ENCODE measurements around the gene PPEF1. TPM values are rescaled to one million over a fixed set of nuclear protein-coding genes. Genes with fewer than 3 reads are reported as not detected.
"Not testable (repeated sequence)": the region's sequence is repeated elsewhere in the genome, so short reads cannot be mapped to it uniquely, and the experiment has no call there.

Gene PPEF1
- total and polyA plus RNA-seq, 9 donors = 0.12 to 2.0 (median 0.58) TPM; not detected in 3

GRCh38 chrX:18825375-18825774 lies 117.9 kb downstream of the PPEF1 start:
- no peaks in the 10 kb centered on the region for H3K4me1 ChIP-seq (ENCODE audit: insufficient read depth)
- TF ChIP-seq CTCF (IDR thresholded peaks at IDR 0.05) = no peak
- TF ChIP-seq EP300 (IDR thresholded peaks at IDR 0.05) = no peak
- TF ChIP-seq POLR2A (IDR thresholded peaks at IDR 0.05) = no peak
- H3K27me3 ChIP-seq = no peaks in the 10 kb centered on the region
- no peak for DNase-seq
- 62 to 74% (median 73%) methylated on average over 2 of the region's 2 CpGs for WGBS, 3 donors
- intact Hi-C loops (cut with DNase I) = no loop called here
- no peak overlapping the region for H3K4me3 ChIP-seq
- H3K36me3 ChIP-seq = no peaks in the 10 kb centered on the region
- no peaks in the 10 kb centered on the region for H3K9me3 ChIP-seq
- H3K27ac ChIP-seq = no peak overlapping the region

GRCh38 chrX:18828832-18829404 lies 121.5 kb downstream of the PPEF1 start:
- TF ChIP-seq EP300 (IDR thresholded peaks at IDR 0.05) (no peak), CTCF (IDR thresholded peaks at IDR 0.05) (no peak), POLR2A (IDR thresholded peaks at IDR 0.05) (no peak)
- H3K36me3 ChIP-seq = no peaks in the 10 kb centered on the region
- no peak for DNase-seq
- intact Hi-C loops (cut with DNase I) = no loop called here
- no peaks in the 10 kb centered on the region for H3K9me3 ChIP-seq
- no peak overlapping the region for H3K27ac ChIP-seq
- 88 to 92% (median 89%) methylated on average over 1 of the region's 1 CpG for WGBS, 3 donors
- H3K27me3 ChIP-seq = no peaks in the 10 kb centered on the region
- H3K4me3 ChIP-seq = no peak overlapping the region
- H3K4me1 ChIP-seq (ENCODE audit: insufficient read depth) = peaks cover 2% of the 10 kb centered on the region

- Histone ChIP-seq H3K27ac (peak overlapping the region in 1 of 2 donors; percentile 74), H3K4me1 (ENCODE audit: insufficient read depth) (peaks cover 2% of the 10 kb centered on the region), H3K27me3 (no peaks in the 10 kb centered on the region), H3K9me3 (no peaks in the 10 kb centered on the region), H3K36me3 (no peaks in the 10 kb centered on the region), H3K4me3 (peak overlapping the region; percentile 10)
- TF ChIP-seq CTCF (IDR thresholded peaks at IDR 0.05) = no peak
- no peak for TF ChIP-seq EP300 (IDR thresholded peaks at IDR 0.05)
- TF ChIP-seq POLR2A (IDR thresholded peaks at IDR 0.05) = no peak
- intact Hi-C loops (cut with DNase I) = no loop called here
- WGBS, 3 donors = 42 to 50% (median 49%) methylated on average over 22 of the region's 22 CpGs
- DNase-seq = peak; percentile 68 to 77 (median 74)
Measured at GRCh38 chrX:18833071-18833731, 125.8 kb downstream of the PPEF1 start.

GRCh38 chrX:18847901-18848300 lies 140.5 kb downstream of the PPEF1 start:
- H3K27ac ChIP-seq; DNase-seq; H3K9me3 ChIP-seq; H3K4me1 ChIP-seq (ENCODE audit: insufficient read depth); intact Hi-C loops (cut with DNase I); H3K4me3 ChIP-seq; H3K27me3 ChIP-seq; H3K36me3 ChIP-seq: not testable (repeated sequence)
- WGBS, 3 donors = 72 to 76% (median 72%) methylated on average over 3 of the region's 3 CpGs

- intact Hi-C loops (cut with DNase I) = no loop called here
- no peak for DNase-seq
- Histone ChIP-seq H3K4me3 (no peak overlapping the region), H3K36me3 (no peaks in the 10 kb centered on the region), H3K27me3 (no peaks in the 10 kb centered on the region), H3K27ac (no peak overlapping the region), H3K9me3 (no peaks in the 10 kb centered on the region), H3K4me1 (ENCODE audit: insufficient read depth) (no peaks in the 10 kb centered on the region)
- 63 to 70% (median 64%) methylated on average over 1 of the region's 1 CpG for WGBS, 3 donors
- no peak for TF ChIP-seq EP300 (IDR thresholded peaks at IDR 0.05)
- no peak for TF ChIP-seq CTCF (IDR thresholded peaks at IDR 0.05)
- TF ChIP-seq POLR2A (IDR thresholded peaks at IDR 0.05) = no peak
Measured at GRCh38 chrX:18855919-18856644, 148.6 kb downstream of the PPEF1 start.

All from ovary (tissue), 9 donors.